Measurements from ENCODE around the gene PLXNA2.
A peak's percentile ranks its signal among the peaks of the same experiment; 100 is the strongest.

PLXNA2 gene

GRCh38 chr1:208108213-208108608, 136.0 kb downstream of the PLXNA2 start:
- DNase-seq: no peak

GRCh38 chr1:208107425-208108212, 136.6 kb downstream of the PLXNA2 start:
- DNase-seq: no peak

GRCh38 chr1:208106218-208106617, 138.0 kb downstream of the PLXNA2 start:
- DNase-seq: no peak

GRCh38 chr1:208105756-208106155, 138.4 kb downstream of the PLXNA2 start:
- DNase-seq: no peak

- no peak for DNase-seq
Observed at GRCh38 chr1:208103597-208104513, 140.3 kb downstream of the PLXNA2 start.

GRCh38 chr1:208101661-208102431, 142.3 kb downstream of the PLXNA2 start:
- DNase-seq: no peak

GRCh38 chr1:208100906-208101305, 143.3 kb downstream of the PLXNA2 start:
- no peak for DNase-seq

GRCh38 chr1:208100106-208100505, 144.1 kb downstream of the PLXNA2 start:
- no peak for DNase-seq

- DNase-seq: no peak
Observed at GRCh38 chr1:208098773-208099172, 145.4 kb downstream of the PLXNA2 start.

- peak; percentile 37 to 56 for DNase-seq
Observed at GRCh38 chr1:208093754-208094719, 150.1 kb downstream of the PLXNA2 start.

GRCh38 chr1:208093046-208093445, 151.1 kb downstream of the PLXNA2 start:
- no peak for DNase-seq

- DNase-seq: no peak
Observed at GRCh38 chr1:208090388-208091301, 153.5 kb downstream of the PLXNA2 start.

GRCh38 chr1:208089761-208090370, 154.3 kb downstream of the PLXNA2 start:
- DNase-seq: no peak

GRCh38 chr1:208089149-208089548, 155.0 kb downstream of the PLXNA2 start:
- DNase-seq: no peak

- DNase-seq: no peak
Observed at GRCh38 chr1:208088319-208088718, 155.9 kb downstream of the PLXNA2 start.

GRCh38 chr1:208085655-208086515, 158.3 kb downstream of the PLXNA2 start:
- DNase-seq: no peak

- no peak for DNase-seq
Observed at GRCh38 chr1:208084764-208085163, 159.4 kb downstream of the PLXNA2 start.

GRCh38 chr1:208084220-208084619, 160.0 kb downstream of the PLXNA2 start:
- no peak for DNase-seq

GRCh38 chr1:208083715-208084085, 160.5 kb downstream of the PLXNA2 start:
- DNase-seq: no peak

All from Kasumi-1 (cell line).